Body of pancreas (tissue), 4 donors: Measurements from ENCODE around the gene NOL11.

Experiments used
- CTCF ChIP-seq, 7 experiments: fragments of 450-650 bp in 4 of 7; fragments of 200-600 bp in 3 of 7; sonication (generic) in 3 of 7; IDR thresholded peaks; one replicate each; pipeline ENCODE4 v1.5.1; 2016 to 2019; ENCODE audit warnings: antibody characterized with exemption in 7 of 7
- POLR2A ChIP-seq, 3 donors: fragments of 450-650 bp; IDR thresholded peaks; one replicate each; pipeline ENCODE4 v1.6.1; 2016; ENCODE audit warnings: antibody characterized with exemption in 3 of 3, mild to moderate bottlenecking in 2 of 3

- TF ChIP-seq CTCF (IDR thresholded peaks at IDR 0.05) = peak in 6 of 7 experiments; percentile 29 to 58 (median 38)
- TF ChIP-seq POLR2A (IDR thresholded peaks at IDR 0.05) = no peak
Measured at GRCh38 chr17:67779098-67779672, 61.4 kb downstream of the NOL11 start.
